HG02623 (cell line): ENCODE results near the gene SLC1A6.
"Not testable (repeated sequence)": the region's sequence is repeated elsewhere in the genome, so short reads cannot be mapped to it uniquely, and the experiment has no call there.

Source experiments
- ATAC-seq: cut with Tn5 transposase; IDR thresholded peaks from one replicate; pipeline ENCODE4 v1.9.1; 2021; ENCODE audit warnings: moderate library complexity; ENCODE audit not compliant: unreplicated experiment

Gene SLC1A6

DNA sequence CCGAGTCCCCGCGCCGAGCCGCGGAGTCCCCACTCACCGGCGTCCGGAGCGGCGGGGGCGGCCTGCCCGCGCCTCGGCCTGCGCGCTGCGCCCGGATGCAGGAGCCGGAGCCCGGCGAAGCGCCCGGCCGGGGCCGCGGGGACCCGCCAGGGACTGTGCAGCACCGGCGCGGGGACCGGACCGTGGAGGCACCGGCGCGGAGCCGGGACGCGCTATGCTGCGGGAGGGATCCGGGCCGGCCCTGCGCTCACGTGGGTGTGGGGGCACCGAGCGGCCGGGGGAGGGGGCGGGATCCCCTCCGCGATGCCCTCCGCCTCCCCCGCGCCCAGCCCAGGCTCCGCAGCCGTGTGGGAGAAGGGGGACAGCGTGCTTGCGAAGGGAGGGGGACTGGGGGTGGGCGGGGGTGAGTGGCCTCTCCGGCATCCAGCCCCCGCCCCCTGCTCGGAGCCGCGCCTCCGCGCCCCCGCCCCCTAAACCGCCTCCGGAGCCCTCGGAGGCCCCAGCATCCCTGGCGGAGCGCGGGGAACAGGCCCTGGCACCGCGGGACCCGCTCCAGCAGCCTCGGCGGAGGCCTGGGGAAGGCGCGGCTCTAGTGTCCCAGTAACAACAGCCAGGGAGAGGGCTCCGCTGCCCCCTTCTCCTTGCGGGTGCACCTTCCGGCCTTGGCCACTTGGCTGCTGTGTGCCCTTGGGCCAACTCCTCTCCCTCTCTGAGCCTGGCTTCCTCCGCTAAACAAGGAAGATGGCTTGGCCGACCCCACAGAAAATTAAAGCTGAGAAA, at the start of gene SLC1A6:
Gene SLC1A6, minus strand, starts transcription at position 389 of the 780 bp plus-strand sequence. CDS start 6,954 bp downstream, outside the sequence.
- no peak for ATAC-seq

DNA sequence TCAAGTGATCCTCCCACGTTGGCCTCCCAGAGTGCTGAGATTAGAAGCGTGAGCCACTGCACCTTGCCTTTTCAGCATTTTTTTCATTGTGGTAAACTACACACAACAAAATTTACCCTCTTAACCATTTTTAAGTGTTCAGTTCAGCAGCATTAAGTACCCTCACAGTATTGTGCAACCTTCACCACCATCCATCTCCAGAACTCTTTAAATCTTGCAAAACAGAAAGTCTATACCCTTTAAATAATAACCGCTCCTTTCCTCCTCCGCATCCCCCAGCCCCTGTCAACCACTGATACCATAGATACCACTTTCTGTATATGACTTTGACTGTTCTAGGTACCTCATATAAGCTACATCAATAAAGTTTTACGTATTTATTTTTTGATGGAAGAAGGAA, 48.8 kb upstream of the SLC1A6 start:
- ATAC-seq: no peak

DNA sequence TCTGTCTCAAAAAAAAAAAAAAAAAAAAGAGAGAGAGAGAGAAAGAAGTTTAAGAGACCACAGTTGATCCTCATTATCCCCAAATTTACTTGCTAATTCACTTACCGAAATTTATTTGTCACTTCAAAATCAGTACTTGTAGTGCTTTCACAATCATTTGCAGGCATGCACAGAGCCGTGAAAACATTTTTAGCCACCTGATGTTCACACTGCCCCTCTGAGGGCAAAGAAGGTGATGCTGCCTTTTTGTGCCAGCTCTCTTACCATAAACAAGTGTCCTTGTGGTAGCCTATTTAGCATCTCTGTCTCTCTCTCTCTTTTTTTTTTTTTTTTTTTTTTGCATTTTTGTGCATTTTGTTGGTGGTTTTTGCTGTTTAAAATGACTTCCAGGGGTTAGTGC, 45.6 kb upstream of the SLC1A6 start:
- ATAC-seq: no peak

DNA sequence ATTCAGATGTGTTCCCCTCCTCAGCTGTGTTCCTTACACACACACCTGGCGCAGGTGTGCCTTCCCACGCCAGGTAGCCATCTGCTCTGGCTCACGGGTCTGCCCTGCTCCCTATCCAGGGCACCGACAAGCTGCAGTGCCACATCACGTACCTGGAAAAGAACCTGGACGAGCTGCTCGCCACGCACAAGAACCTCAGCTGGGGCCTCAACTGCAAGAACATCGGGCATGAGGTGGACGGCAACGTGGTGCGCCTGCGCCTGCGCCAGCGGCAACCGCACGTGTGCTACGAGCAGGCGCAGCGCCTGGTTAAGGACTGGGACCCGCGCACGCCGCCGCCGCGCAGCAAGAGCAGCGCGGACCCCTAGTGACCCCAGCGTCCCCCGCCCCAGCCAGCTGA, 43.1 kb upstream of the SLC1A6 start:
- no peak for ATAC-seq

DNA sequence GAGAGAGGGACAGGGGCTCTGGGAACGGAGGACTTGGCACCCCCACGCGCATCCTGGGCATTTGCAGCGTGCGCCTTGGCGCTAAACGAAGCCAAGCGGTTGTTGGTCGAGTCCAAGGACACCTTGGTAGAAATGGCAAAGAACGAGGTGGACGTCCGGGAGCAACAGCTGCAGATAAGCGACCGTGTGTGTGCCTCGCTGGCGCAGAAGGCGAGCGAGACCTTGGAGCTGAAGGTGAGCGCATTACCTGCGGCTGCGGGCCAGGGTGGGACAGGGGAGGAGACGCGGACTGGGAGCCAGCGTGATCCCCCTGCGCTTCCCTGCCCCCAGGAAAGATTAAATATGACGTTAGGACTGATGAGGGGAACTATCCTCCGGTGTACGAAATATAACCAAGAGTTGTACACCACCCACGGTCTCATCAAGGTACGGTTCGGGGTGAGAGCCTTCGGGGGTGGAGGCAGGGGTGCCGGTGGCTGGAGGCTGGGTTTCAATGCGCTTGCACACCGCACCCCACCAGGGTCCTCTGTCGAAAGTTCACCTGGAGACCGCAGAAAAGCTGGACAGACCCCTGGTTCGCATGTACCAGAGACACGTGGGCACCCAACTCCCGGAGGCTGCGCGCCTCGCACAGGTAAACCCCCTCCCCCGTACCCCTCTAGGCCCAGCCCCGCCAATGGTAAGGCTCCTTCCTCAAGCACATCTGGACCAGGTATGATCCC, 41.8 kb upstream of the SLC1A6 start:
- ATAC-seq: no peak

DNA sequence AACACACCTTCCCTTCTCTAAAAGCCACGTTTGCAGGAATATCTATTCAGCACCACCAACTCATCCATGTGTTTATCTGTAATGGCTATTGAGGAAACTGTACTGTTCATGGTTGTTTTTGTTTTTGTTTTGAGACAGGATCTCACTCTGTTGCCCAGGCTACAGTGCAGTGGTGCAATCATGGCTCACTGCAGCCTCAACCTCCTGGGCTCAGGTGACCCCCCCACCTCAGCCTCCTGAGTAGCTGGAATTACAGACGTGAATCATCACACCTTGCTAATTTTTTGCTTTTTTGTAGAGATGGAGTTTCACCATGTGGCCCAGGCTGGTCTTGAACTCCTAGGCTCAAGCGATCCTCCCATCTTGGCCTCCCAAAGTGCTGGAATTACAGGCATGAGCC, 39.2 kb upstream of the SLC1A6 start:
- not testable (repeated sequence) for ATAC-seq

DNA sequence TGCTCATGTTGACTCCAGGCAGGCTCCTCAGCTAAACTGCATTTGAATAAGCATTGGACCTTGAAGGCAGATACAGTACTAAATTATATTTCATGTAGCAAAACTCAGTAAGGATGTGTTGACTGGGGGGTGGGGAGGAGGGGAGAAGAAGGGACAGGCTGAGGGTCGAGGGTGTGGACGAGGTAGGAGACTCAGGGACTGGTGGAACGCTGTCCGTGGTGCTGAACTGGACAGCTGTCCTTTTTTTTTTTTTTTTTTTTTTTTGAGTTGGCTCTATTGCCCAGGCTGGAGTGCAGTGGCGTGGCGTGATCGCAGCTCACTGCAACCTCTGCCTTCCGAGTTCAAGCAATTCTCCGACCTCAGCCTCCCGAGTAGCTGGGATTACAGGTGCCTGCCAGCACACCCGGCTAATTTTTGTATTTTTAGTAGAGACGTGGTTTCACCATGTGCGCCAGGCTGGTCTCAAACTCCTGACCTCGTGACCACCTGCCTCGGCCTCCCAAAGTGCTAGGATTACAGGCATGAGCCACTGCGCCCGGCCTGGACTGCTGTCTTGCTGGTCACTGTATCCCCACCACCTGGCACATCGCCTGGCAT, 36.4 kb upstream of the SLC1A6 start:
- no peak for ATAC-seq

DNA sequence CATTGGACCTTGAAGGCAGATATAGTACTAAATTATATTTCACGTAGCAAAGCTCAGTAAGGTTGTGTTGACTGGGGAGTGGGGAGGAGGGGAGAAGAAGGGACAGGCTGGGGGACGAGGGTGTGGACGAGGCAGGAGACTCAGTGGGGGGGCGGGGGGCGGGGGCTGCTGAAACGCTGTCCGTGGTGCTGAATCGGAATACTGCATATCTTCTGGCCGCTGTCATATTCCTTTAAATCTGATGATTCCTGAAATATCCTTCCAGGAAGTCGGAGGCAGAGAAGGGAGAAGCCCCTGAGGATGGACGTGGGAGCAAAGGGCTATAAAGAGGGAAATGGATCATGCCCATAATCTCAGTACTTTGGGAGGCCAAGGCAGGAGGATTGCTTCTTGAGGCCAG, 34.9 kb upstream of the SLC1A6 start:
- ATAC-seq: no peak

DNA sequence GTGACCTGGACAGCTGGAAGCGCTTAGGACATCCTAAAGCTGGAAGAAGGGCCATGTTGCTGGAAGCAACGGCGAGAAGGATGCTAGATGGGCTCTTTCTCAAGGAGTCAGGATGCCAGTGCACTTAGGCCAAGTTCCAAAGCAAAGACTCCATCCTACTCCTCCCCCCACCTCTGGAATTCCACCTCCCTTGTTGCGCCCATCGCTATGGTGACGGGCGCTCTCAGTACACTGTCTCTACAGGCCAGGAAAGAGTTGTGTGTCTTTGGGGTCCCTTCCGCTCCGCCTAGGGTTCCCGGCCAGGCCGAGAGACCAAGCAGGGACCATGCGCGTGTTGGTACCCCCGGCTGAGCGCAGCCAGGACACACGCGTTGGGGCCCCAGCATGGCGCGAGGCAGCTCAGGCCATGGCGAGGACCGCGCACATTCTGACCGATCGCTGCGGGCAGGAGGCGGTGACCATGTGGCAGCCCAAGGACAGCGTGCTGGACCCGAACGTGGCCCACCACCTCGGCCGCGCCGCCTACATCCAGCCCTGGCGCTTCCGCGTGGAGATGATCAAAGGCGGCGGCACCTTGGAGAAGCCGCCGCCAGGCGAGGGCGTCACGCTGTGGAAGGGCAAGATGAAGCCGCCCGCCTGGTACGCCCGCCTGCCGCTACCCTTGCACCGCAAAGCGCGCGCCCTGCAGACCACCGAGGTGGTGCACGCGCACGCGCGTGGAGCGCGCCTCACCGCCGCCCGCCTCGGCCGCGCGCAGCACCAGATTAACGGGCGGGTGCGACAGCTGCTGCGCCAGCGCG, 31.0 kb upstream of the SLC1A6 start:
- no peak for ATAC-seq

DNA sequence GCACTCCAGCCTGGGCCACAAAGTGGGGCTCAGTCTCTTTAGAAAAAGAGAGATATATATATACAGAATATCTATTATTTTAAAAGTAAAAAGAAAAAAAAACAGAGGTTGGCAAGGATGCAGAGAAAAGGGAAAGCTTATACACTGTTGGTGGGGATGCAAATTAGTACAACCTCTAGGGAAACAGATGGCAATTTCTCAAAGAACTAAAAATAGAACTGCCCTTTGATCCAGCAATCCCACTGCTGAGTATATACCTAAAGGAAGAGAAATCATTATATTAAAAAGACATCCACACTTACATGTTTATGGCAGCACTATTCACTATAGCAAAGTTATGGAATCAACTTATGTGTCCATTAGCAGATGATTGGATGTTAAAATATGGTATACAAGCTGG, 28.6 kb upstream of the SLC1A6 start:
- no peak for ATAC-seq

DNA sequence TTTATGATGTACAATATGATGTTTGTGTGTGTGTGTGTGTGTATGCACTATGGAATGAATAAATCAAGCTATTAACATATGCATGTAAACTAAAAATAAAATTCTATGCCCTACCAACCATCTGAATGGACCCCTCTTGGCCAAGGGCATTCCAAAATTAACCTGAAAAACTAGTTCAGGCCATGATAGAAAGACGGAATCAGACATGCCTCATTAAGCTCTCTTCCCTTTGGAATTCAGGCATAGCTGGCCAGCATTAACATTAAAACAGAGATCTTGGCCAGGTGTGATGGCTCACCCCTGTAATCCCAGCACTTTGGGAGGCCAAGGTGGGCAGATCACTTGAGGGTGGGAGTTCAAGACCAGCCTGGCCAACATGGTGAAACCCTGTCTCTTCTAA, 18.3 kb upstream of the SLC1A6 start:
- ATAC-seq: no peak

DNA sequence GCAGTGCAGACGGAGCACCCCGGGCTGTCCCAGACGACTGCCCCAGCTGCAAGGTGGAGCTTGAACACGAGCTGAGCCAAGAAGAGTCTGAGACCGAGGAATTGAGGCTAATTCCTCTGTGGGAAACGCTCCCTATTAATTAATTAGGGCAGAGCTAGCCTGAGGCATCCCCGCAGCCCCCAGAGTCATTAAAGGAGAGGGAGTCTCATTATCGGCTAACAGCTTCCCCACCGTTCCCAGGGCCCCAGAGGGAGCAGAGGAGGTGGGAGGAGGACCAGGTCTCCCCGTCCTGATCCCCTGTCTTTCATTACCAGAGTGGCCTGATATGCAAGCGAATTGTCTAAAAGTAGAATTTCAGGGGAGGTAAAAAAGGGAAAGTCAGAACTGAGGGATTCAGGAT, 13.1 kb upstream of the SLC1A6 start:
- no peak for ATAC-seq

DNA sequence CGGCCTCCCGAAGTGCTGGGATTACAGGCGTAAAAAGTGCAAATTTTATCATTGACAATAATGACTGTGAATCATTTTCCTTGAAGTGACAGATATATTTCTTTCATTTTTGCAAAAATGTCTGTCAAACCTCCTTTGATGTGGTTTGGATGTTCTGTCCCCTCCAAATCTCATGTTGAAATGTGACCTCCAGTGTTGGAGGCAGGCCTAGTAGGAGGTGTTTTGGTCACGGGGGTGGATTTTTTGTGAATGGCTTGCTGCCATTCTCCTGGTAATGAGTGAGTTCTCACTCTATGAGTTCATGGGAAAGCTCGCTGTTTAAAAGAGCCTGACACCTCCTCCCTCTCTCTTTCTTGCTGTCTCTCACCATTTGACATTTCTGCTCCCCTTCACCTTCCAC, 5.5 kb upstream of the SLC1A6 start:
- ATAC-seq: no peak

DNA sequence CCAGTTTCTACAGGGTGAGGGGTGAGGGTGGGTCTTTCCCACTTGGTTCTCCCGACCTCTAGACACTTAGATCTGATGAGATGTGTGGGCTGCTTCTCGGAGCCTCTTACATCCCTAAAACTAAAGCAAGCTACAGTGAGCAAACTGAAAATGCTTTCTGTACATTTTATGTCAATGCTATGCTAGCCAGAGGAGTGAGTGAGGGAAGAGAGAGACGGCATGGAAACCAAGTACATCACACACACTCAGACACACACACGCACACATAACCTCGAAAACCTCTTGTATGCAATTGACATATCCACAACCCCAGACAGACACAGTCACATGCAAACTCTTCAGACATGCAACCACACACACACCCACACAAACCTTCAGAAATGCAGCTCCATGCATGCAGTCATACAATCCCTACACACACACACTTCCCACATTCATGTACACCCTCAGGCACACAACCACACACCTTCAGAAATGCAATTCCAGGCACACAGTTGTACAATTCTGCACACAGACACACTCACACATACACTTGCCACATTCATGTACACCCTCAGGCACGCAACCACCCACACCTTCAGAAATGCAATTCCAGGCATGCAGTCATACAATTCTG, 1.4 kb downstream of the SLC1A6 start:
- ATAC-seq: no peak

DNA sequence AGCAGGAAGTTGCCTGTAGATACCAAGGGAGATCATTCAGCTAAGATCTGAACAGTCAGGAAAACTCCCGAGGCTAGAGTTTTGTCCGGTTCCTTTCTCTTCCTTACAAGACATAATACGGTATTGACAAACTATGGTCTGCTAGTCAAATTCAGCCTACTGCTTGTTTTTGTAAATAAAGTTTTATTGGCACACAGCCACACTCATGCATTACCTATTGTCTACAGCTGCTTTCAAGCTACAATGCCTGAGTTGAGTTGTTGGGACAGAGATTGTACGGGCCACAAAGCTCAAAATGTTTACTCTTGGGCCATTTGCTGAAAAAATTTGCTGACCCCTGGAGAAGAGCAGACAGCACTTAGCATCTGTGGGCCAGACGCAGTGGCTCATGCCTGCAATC, 2.5 kb downstream of the SLC1A6 start:
- ATAC-seq: no peak

DNA sequence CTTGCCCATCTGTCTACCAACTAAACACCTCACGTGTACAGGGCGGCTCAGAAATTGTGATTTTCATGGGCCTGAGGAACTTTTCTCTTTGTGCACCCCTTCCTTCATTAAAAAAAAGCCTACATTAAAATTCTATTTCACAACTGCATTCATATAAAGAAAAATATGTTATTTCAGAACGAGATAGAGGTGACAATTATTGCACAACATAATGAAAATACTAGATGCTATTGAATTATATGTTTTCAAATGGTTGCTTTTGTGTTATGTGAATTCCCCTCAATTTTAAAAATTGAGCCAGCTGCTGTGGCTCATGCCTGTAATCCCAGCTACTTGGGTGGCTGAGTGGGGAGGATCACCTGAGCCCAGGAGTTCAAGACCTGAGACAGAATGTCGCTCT, 5.2 kb downstream of the SLC1A6 start:
- ATAC-seq: no peak

DNA sequence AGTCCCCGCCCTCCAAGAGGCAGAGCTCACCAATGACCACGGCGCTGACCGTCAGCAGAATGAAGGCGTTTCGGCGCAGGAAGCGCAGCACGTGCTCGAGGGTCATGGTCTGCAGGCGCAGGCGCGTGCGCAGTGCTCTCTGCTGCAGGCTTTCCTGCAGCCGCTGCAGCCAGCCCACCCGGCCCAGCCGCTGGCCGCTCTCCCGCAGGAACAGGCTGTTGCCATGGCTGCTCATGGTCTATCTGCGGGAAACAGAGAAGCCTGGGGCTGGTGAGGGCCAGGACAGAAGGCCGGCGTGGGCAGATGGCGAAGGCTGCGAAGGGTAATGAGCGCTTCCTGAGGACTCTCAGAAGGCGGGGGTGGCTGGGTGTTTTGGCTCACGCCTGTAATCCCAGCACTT, 7.0 kb downstream of the SLC1A6 start:
- ATAC-seq: no peak

DNA sequence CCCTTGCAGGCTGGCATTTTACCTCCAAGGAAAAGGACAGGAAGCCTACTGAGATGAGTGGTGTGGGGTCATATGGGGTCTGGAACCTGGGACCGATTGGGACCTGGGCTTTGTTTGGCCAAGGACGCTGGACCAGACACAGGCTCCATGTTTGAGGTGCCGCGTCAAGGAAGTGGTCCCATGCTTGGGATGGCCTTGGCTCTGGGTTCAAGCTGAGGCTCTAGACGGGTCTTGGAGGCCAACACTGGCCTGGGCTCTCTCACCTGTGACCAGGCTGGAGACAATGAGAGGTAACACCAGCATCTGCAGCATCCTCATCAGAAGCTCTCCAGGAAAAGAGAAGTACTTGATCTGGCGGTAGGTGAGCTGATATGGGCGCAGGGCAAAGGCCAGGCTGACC, 8.2 kb downstream of the SLC1A6 start:
- ATAC-seq: no peak

DNA sequence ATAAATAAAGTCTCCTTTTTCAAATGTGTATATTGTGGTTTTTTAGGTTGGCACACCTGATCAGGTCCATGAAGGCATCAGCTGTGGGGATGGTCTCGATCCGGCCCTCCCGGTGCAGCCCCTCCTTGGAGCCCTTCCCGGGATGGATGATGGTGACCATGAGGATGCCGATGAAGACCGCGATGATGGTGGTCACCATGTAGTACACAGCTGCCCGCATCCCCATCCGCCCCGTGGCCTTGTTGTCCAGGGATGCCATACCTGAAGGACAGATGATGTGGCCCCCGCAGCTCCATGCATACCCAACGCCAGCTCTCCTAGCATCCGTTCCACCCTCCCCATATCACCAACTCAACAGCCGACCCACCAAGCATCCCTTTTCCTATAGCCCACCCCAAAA, 11.4 kb downstream of the SLC1A6 start:
- ATAC-seq: no peak

DNA sequence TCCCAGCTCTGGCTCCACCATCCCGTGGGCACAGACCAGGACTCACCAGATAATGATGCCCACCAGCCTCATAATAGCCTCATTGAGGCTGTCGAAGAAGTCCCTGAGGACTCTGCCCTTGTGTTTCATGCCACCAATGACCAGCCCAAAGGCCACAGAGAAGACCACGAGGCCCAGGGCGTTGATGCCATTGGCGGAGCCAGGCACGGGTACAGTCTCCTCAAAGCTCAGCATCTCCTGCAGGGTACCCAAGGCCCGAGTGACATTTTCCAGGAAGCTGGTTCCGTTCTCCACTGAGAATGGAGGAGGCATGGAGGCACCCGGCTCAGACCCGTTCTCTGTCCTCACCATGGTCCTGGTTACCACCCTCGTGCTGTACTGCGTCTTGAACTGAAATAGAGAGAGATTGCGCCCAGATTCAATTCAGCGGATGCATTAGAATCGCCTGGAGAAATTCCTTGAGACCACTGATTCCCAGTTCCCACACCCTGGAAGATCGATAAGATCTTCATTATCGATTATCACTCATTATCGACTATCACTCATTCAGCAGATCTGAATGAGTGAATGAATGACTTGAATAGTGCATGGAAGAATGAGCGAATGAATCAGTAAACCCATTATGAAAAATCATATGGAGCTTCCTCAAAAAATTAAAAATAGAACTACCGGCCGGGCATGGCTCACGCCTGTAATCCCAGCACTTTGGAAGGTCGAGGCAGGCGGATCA, 17.5 kb downstream of the SLC1A6 start:
- no peak for ATAC-seq
